T-cell (primary cell): ENCODE measurements around the gene LSS. TPM values are rescaled to one million over a fixed set of nuclear protein-coding genes. Genes with fewer than 3 reads are reported as not detected.

ENCODE experiments used
- ATAC-seq, 4 experiments: fragments of 200-7000 bp in 3 of 4; fragments of 150-1000 bp in 1 of 4; cut with Tn5 transposase; replicated peaks in 1 of 4; 1 replicate in 3 of 4; 2 replicates in 1 of 4; pipeline ENCODE4 v1.10.0; 2021; ENCODE audit warnings: moderate library complexity in 3 of 4, mild to moderate bottlenecking in 2 of 4, moderate number of reproducible peaks in 1 of 4
- CTCF ChIA-PET, 2 donors: fragments of 300-600 bp; sonication (Branson Sonifier 250); formaldehyde crosslinking; loops; one replicate each; lab custom pipeline; 2022; ENCODE audit warnings: antibody characterized with exemption in 2 of 2; lab: Charles Lee
- POLR2A ChIA-PET, 2 donors: fragments of 300-600 bp; sonication (Branson Sonifier 250); formaldehyde crosslinking; loops; one replicate each; lab custom pipeline; 2022; ENCODE audit warnings: antibody characterized with exemption in 2 of 2; lab: Charles Lee
- DNase-seq, 35 experiments: peaks; one replicate each; pipeline versions ENCODE4 v3.0.0 to v3.0.0-alpha.2; 2013 to 2023
- H3K27ac ChIP-seq: one replicate; pipeline ENCODE4 v1.5.1; 2013; ENCODE audit warnings: low read length
- H3K27me3 ChIP-seq, 2 experiments: replicated peaks in 1 of 2; 1 replicate in 1 of 2; 2 replicates in 1 of 2; pipeline versions ENCODE4 v1.6.1 to v1.7.0; 2013; ENCODE audit warnings: low read length in 1 of 2, mixed read lengths in 1 of 2; ENCODE audit not compliant: control insufficient read depth in 2 of 2, insufficient read depth in 2 of 2; ENCODE audit errors: extremely low read depth in 1 of 2
- H3K36me3 ChIP-seq, 2 donors: 1 replicate in 1 of 2; 2 replicates in 1 of 2; pipeline versions ENCODE4 v1.6.1 to v1.7.0; 2013; ENCODE audit warnings: low read length in 1 of 2; ENCODE audit not compliant: control insufficient read depth in 2 of 2, insufficient read depth in 1 of 2; ENCODE audit errors: extremely low read depth in 1 of 2
- H3K4me1 ChIP-seq, 2 experiments: 1 replicate in 1 of 2; 2 replicates in 1 of 2; pipeline versions ENCODE4 v1.6.1 to v1.7.0; 2013; ENCODE audit warnings: low read length in 2 of 2, mixed read lengths in 1 of 2; ENCODE audit not compliant: insufficient read depth in 2 of 2, control insufficient read depth in 1 of 2; ENCODE audit errors: extremely low read depth in 1 of 2
- H3K4me3 ChIP-seq, 2 donors: 1 replicate in 1 of 2; 2 replicates in 1 of 2; pipeline versions ENCODE4 v1.5.1 to v1.7.0; 2013; ENCODE audit warnings: mild to moderate bottlenecking in 2 of 2, low read length in 1 of 2, moderate library complexity in 1 of 2; ENCODE audit not compliant: control insufficient read depth in 1 of 2; ENCODE audit errors: extremely low read depth in 1 of 2
- H3K9me3 ChIP-seq: 2 replicates; pipeline ENCODE4 v1.7.0; 2013
- H3K27ac Mint-ChIP-seq, 2 donors: one replicate each; pipeline ENCODE4 v1.8.0; 2020 to 2021; ENCODE audit warnings: mild to moderate bottlenecking in 2 of 2, mixed read lengths in 2 of 2
- H3K27me3 Mint-ChIP-seq, 2 donors: one replicate each; pipeline ENCODE4 v1.8.0; 2021 to 2022; ENCODE audit warnings: mixed read lengths in 2 of 2
- H3K36me3 Mint-ChIP-seq: one replicate; pipeline ENCODE4 v1.8.0; 2021; ENCODE audit warnings: mixed read lengths
- H3K4me1 Mint-ChIP-seq, 3 donors: one replicate each; pipeline ENCODE4 v1.8.0; 2020 to 2022; ENCODE audit warnings: mixed read lengths in 3 of 3, mild to moderate bottlenecking in 1 of 3
- H3K4me3 Mint-ChIP-seq, 3 donors: one replicate each; pipeline ENCODE4 v1.8.0; 2020 to 2022; ENCODE audit warnings: mild to moderate bottlenecking in 3 of 3, mixed read lengths in 3 of 3, moderate library complexity in 3 of 3
- H3K9me3 Mint-ChIP-seq, 3 donors: one replicate each; pipeline ENCODE4 v1.8.0; 2020 to 2022; ENCODE audit warnings: mixed read lengths in 3 of 3
- WGBS: methylation state at CpG from one replicate; pipeline ENCODE4 v1.1.5; 2013; ENCODE audit warnings: missing lambda C conversion rate; ENCODE audit not compliant: insufficient coverage; 5-methylcytosine and 5-hydroxymethylcytosine counted together
- total RNA-seq, 35 experiments: library from RNA in 6 of 35; stranded (reverse) in 6 of 35; fragments of 120-200 nt in 1 of 35; gene quantifications; one replicate each; pipeline versions ENCODE4 v1.2.1 to v1.2.4 and lab custom pipeline; 2013 to 2026

The LSS gene
- total RNA-seq, 5 donors from 2014 or later (not counting 1 experiment from before 2014, with no cell fraction given) = 41.3 to 63.0 (median 49.4) TPM

DNA sequence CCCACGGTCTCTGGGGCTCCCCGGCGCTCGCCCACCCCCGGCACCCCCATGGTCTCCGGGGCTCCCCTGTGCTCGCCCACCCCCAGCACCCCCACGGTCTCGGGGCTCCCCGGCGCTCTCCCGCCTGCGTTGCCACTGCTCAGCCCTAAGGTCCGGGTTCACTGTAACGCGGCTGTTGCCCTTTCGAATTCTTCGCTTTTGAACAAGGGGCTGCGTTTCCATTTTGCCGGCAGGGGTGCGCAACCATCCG, 68.0 kb downstream of the LSS start:
- no peaks in the 10 kb centered on the region for H3K36me3 Mint-ChIP-seq
- H3K4me3 Mint-ChIP-seq = peak overlapping the region in 1 of 3 donors; percentile 42
- 98% methylated on average over 11 of the region's 22 CpGs for WGBS
- peaks cover 10 to 16% of the 10 kb centered on the region in 2 donors for H3K27me3 Mint-ChIP-seq
- no peak overlapping the region for H3K27ac Mint-ChIP-seq
- ChIA-PET CTCF (no interaction called here), POLR2A (no interaction called here)
- H3K9me3 ChIP-seq = no peaks in the 10 kb centered on the region
- no peaks in the 10 kb centered on the region for H3K4me1 ChIP-seq
- H3K27ac ChIP-seq = no peak overlapping the region
- peaks cover 0 to 5% (median 0%) of the 10 kb centered on the region in 3 donors for H3K4me1 Mint-ChIP-seq
- ATAC-seq (no peak), DNase-seq (peak in 2 of 35 experiments; percentile 4 to 8)
- no peak overlapping the region for H3K4me3 ChIP-seq
- H3K36me3 ChIP-seq = peaks cover 0 to 2% of the 10 kb centered on the region in 2 donors
- H3K27me3 ChIP-seq = no peaks in the 10 kb centered on the region
- no peaks in the 10 kb centered on the region for H3K9me3 Mint-ChIP-seq

DNA sequence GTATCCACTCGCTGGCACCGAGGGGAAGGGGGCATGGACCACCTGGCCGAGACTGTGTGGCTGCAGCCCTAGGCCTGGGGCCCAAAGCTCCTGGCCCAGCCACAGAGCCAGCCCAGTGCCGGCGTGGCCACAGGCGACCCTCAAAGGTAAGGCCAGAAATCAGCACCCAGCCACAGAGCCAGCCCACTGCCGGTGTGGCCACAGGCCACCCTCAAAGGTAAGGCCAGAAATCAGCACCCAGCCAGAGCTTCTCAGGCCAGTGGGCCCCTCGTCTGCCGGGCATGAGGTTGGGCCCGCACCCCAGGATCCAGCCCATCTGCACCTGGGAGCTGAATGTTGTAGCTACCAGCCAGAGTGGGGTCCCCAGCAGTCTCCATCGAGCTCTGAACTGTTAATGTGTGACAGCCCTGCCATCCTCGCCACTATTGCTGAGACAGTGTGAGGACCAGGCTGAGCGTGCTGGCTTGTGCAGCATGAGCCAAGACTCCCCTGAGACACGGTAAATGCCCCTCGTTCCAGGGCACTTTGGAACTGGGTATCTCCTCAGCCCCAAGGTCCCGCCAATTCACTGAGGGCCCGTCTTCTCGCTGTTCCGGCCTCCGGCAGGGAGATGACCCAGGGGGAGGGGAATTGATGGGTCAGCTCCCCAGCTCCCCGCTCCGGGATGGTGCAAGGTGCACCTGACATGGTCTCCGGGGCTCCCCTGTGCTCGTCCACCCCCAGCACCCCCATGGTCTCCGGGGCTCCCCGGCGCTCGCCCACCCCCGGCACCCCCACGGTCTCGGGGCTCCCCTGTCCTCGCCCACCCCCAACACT, 68.5 kb downstream of the LSS start:
- Mint-ChIP-seq H3K4me3 (no peak overlapping the region), H3K36me3 (no peaks in the 10 kb centered on the region), H3K9me3 (no peaks in the 10 kb centered on the region), H3K27me3 (peaks cover 10 to 15% of the 10 kb centered on the region in 2 donors), H3K4me1 (peaks cover 0 to 5% (median 0%) of the 10 kb centered on the region in 3 donors), H3K27ac (no peak overlapping the region)
- H3K9me3 ChIP-seq = no peaks in the 10 kb centered on the region
- CTCF ChIA-PET = interaction anchor here in 1 of 2 donors (0.6 kb wide), 1 partner anchor 11 kb away, joined by 3 read pairs; no protein-coding TSS in a partner anchor
- 95% methylated on average over 15 of the region's 32 CpGs for WGBS
- H3K27me3 ChIP-seq = no peaks in the 10 kb centered on the region
- H3K4me3 ChIP-seq = no peak overlapping the region
- no peak overlapping the region for H3K27ac ChIP-seq
- no peak for ATAC-seq
- DNase-seq = peak in 1 of 35 experiments; percentile 12
- H3K4me1 ChIP-seq = no peaks in the 10 kb centered on the region
- peaks cover 0 to 2% of the 10 kb centered on the region in 2 donors for H3K36me3 ChIP-seq
- POLR2A ChIA-PET = no interaction called here

DNA sequence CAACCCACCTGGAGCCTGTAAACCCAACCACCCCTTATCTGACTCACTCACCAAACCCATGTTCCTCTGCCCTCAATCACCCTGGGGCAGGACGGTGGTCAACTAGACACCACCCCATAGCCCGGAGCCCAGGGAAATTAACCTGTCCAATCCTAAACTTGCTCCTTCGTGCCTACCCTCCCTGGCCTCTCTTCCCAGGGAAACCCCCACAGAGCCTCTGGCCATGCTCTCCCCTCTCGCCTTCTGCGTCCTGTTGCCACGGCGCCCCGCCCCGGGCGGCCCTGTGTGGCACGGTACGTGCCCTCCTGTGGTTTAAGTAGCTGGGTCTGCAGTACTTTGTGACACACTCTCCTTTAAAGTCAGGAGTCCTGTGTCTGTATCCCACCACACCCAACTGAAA, 69.2 kb downstream of the LSS start:
- H3K4me3 ChIP-seq = no peak overlapping the region
- Mint-ChIP-seq H3K27ac (no peak overlapping the region), H3K4me1 (peaks cover 0 to 5% (median 0%) of the 10 kb centered on the region in 3 donors), H3K36me3 (no peaks in the 10 kb centered on the region), H3K27me3 (peaks cover 10 to 15% of the 10 kb centered on the region in 2 donors), H3K4me3 (no peak overlapping the region), H3K9me3 (no peaks in the 10 kb centered on the region)
- H3K36me3 ChIP-seq = peaks cover 0 to 2% of the 10 kb centered on the region in 2 donors
- ChIA-PET CTCF (interaction anchor here in 1 of 2 donors (0.6 kb wide), 1 partner anchor 10 kb away, joined by 3 read pairs; no protein-coding TSS in a partner anchor), POLR2A (no interaction called here)
- H3K27me3 ChIP-seq = no peaks in the 10 kb centered on the region
- ATAC-seq (no peak), DNase-seq (peak in 1 of 35 experiments; percentile 10)
- no peaks in the 10 kb centered on the region for H3K4me1 ChIP-seq
- no peaks in the 10 kb centered on the region for H3K9me3 ChIP-seq
- no peak overlapping the region for H3K27ac ChIP-seq
- WGBS = 86% methylated on average over 10 of the region's 12 CpGs

DNA sequence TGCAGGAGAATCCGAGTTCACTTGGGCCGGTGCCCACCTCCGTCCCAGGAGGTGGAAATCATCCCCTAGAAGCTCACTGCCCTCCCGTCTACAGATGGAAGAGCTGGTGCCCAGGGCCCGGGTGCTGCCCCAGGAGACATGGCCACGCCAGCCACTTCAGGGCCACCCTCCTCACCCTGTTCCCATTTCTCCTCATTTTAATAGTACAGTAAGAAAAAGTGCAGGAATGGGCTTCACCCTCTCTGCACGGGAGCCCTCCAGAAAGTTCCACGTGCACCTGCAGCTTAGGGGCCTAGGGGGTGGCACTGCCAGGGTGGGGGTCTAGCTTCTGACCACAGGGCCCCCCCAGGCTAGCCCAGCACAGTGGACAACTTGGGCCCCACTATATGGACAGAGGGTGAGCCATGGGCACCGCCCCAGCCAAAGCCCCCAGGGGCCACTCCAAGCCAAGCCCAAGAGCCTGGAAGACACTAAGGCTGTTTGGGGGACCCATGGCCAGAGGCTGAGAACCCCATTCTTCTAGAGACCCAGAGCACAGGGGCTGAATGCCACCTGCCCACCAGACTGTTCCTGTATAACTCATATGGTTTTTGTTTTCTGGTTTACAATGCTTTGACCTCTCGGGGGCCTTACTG, 69.8 kb downstream of the LSS start:
- Mint-ChIP-seq H3K36me3 (no peaks in the 10 kb centered on the region), H3K4me1 (peaks cover 0 to 5% (median 0%) of the 10 kb centered on the region in 3 donors), H3K27me3 (peaks cover 10 to 11% of the 10 kb centered on the region in 2 donors), H3K9me3 (no peaks in the 10 kb centered on the region), H3K27ac (no peak overlapping the region), H3K4me3 (no peak overlapping the region)
- H3K27ac ChIP-seq = no peak overlapping the region
- H3K36me3 ChIP-seq = peaks cover 0 to 2% of the 10 kb centered on the region in 2 donors
- POLR2A ChIA-PET = no interaction called here
- CTCF ChIA-PET = no interaction called here
- H3K4me3 ChIP-seq = no peak overlapping the region
- no peaks in the 10 kb centered on the region for H3K9me3 ChIP-seq
- H3K27me3 ChIP-seq = no peaks in the 10 kb centered on the region
- ATAC-seq (no peak), DNase-seq (peak in 1 of 35 experiments; percentile 17)
- no peaks in the 10 kb centered on the region for H3K4me1 ChIP-seq
- 100% methylated on average over 4 of the region's 10 CpGs for WGBS

DNA sequence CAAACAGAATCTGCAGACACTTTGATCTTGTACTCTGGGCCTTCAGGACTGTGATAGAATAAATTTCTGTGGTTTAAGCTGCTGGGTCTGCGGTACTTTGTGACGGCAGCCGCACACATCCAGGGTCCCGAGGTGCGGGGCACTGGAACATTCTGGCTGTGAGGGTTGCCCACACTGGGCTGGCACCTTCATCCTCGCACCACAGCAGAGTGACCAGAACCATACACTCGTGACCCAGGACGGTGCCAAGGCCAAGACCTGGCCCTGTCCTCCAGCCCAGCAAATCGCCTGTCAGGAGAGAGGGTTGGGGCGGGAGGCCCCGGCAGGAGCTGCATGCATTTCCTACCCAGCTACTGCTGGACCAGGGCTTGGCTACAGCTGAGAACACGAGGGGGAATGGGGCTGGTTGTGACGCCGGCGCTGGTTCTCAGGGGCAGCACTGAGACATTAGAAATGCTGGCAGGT, 70.6 kb downstream of the LSS start:
- DNase-seq (peak in 1 of 35 experiments; percentile 4), ATAC-seq (no peak)
- H3K27ac ChIP-seq = no peak overlapping the region
- H3K36me3 ChIP-seq = peaks cover 0 to 2% of the 10 kb centered on the region in 2 donors
- Mint-ChIP-seq H3K36me3 (no peaks in the 10 kb centered on the region), H3K4me3 (no peak overlapping the region), H3K27me3 (peaks cover 5 to 6% of the 10 kb centered on the region in 2 donors), H3K27ac (no peak overlapping the region), H3K9me3 (no peaks in the 10 kb centered on the region), H3K4me1 (peaks cover 0 to 3% (median 0%) of the 10 kb centered on the region in 3 donors)
- ChIA-PET POLR2A (no interaction called here), CTCF (interaction anchor here in 1 of 2 donors (0.5 kb wide), 1 partner anchor 11 kb away, joined by 3 read pairs; no protein-coding TSS in a partner anchor)
- WGBS = 90% methylated on average over 15 of the region's 15 CpGs
- peaks cover 0 to 6% of the 10 kb centered on the region in 2 experiments for H3K4me1 ChIP-seq
- H3K4me3 ChIP-seq = no peak overlapping the region
- peaks cover 0 to 3% of the 10 kb centered on the region in 2 experiments for H3K27me3 ChIP-seq
- no peaks in the 10 kb centered on the region for H3K9me3 ChIP-seq

DNA sequence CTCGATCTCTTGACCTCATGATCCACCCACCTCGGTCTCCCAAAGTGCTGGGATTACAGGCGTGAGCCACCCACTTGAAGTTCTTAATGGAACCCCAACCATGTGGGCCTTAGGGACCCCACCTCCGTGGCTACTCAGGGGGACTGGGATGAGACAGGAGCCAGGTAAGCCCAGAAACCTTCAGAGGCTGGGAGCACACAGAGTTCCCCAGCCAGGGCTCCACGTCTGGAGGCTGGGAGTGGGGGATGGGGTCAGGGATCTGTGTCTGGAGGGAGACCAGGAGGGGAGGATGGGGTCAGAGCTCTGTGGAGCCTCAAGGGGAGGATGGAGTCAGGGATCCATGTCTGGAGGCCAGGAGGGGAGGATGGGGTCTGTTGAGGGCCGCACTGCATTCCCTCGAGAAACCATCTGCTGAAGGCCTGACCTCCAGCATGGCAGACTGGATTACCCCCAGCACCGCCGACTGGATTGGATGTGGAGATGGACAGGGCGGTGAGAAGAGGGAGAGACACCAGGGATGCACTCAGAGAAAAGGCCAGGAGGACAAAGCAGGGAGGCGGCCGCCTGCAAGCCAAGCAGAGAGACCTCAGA, 71.1 kb downstream of the LSS start:
- CTCF ChIA-PET = interaction anchor here in 1 of 2 donors (0.5 kb wide), 1 partner anchor 10 kb away, joined by 3 read pairs; no protein-coding TSS in a partner anchor
- WGBS = 89% methylated on average over 9 of the region's 12 CpGs

More for the DNA sequence above, 71.1 kb downstream of the LSS start:
- no peak overlapping the region for H3K4me3 ChIP-seq
- Mint-ChIP-seq H3K4me3 (no peak overlapping the region), H3K9me3 (no peaks in the 10 kb centered on the region), H3K27ac (no peak overlapping the region), H3K27me3 (peaks cover 0 to 1% of the 10 kb centered on the region in 2 donors), H3K36me3 (no peaks in the 10 kb centered on the region), H3K4me1 (no peaks in the 10 kb centered on the region)
- H3K4me1 ChIP-seq = peaks cover 0 to 8% of the 10 kb centered on the region in 2 experiments
- ATAC-seq (no peak), DNase-seq (peak in 2 of 35 experiments; percentile 4 to 15)
- POLR2A ChIA-PET = no interaction called here
- H3K27me3 ChIP-seq = peaks cover 0 to 6% of the 10 kb centered on the region in 2 experiments
- no peaks in the 10 kb centered on the region for H3K9me3 ChIP-seq
- peaks cover 0 to 2% of the 10 kb centered on the region in 2 donors for H3K36me3 ChIP-seq
- H3K27ac ChIP-seq = no peak overlapping the region
